ENCODE data around the gene ROR1.
A peak's percentile ranks its signal among the peaks of the same experiment; 100 is the strongest.

ROR1 gene

DNA sequence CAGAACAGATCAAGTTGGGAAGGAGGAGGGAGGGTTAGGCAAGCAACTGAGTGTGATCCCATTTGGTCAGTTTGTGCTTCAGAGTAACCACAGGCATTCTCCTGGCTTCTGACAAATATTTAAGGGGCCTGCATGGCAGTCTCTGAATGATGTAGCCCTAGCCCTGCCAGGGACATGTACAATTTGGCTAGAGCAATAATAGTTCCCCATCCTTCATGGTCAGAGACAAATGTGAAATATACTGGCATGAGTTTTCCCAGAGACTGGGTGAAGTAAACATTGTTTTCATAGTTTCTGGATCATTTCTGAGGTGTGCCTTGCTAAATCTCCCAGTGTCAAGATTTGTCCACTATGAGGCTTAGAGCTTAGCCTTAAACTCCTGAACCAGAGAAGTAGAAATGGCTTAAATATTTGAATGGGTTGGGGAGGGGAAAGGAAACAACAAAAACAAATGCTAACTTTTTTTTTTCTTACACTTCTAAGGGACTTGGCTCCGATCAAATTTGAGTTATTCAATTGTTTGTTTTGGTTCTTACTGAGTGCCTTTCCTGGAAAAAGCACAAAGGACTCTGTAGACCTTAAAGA, 387.6 kb downstream of the ROR1 start:
- no peak for DNase-seq

DNA sequence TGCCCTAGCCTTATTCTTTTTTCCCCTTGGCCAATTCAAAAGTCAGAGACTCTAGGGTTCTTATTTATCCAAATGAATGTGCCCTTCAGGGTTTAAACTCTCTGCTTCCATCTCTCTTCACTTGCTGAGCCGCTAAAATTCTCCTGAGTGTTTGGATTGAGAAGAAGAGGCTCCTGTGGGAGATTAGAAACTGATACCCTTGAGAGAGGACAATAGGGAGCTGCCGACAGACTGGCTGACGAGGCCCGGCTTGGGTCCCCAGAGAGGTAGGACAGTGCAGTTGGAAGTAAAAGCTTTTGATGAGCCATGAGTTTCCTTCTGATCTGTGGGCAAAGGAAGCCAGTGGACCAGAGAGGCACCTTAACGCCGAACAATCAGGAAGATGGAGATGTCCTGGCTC, 388.3 kb downstream of the ROR1 start:
- DNase-seq = no peak

DNA sequence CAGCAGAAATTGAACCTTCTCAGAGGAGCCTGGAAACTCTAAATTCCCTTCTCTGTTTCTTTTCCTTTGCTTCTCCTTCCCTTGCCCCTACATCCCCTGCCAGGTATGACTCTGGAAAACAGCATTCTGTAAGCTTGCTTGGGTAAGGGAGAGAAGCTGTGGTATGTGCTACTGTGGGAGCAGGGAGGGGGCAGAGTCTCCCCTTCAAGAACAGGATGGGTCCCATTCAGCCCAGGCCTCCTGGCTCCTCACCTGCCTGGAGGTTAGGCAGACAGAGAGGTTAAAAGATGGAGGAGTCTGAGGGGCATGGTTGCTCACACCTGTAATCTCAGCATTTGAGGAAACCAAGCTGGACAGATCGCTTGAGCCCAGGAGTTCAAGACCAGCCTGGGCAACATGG, 389.0 kb downstream of the ROR1 start:
- no peak for DNase-seq

GRCh38 chr1:64163431-64163830, 389.6 kb downstream of the ROR1 start:
- DNase-seq = no peak

DNA sequence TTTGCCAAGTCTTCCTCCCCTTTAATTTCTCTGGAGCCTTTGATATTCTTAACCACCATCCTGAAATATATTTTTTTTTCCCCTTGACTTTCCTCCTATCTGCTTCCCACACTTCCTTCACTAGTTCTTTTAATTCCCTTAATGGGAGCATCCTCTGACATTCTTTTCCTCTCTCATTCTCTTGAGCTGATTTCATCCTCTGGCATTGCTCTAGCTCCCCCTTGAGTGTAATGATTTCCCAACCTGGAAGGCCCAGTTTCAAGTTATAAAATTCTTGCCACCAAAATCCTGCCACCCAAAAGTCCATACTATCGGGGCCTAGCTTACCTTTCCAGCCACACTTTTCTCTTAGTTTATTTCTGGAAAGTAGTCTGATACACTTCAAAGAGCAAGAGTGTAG, 390.2 kb downstream of the ROR1 start:
- peak in 1 of 2 experiments; percentile 48 for DNase-seq

GRCh38 chr1:64166629-64167028, 392.8 kb downstream of the ROR1 start:
- no peak for DNase-seq

DNA sequence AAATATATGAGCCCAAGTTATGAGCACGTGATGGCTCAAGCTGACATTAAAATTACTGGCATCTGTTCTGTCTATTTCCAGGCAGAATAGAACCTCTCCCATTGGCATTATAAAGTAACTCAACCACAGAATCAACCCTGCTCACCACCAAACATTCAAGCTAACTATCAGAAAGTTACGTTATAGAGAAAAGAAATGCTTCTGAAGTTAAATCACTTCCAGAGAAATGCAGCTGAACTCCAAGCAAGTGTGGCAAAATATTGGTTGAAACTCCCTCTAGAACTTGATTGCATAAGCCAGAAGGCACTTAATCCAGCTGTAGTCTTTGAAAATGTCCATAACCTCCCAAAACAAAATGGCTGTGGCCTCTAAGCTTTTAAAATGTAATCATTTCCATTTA, 393.4 kb downstream of the ROR1 start:
- DNase-seq = no peak

DNA sequence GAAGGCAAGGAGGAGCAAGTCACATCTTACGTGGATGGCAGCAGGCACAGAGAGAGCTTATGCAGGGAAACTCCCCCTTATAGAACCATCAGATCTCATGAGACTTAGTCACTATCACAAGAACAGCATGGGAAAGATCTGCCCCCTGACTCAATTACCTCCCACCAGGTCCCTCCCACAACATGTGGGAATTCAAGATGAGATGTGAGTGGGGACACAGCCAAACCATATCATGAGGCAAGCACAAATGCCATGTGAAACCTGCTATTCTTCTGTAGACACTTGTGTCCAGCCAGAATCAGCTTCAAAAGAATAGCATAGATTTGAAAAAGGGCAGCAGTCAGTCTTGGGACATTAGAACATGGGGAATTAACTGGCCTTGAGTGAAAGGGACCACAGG, 397.4 kb downstream of the ROR1 start:
- no peak for DNase-seq

DNA sequence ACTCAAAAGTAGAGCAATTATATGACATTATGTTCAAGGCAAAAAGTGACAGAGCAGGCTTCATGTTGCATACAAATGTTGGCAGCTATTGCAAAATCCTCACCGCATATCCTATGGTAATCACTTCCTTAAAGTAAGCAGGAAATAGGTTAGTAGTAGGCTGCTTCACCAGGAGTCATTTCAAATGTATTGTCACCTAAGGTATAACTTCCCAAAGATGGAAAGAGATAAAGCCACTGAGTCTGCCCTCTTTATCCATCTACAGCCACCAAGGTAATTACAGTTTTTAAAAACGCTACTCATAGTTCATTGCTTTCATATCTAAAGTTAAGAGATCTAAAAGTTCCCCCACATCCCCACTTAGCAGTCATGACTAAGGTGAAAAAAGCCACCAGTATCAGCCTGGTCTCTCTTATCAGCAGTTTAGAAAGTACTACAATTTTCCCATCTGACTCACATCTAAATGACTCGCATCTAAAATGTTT, 398.0 kb downstream of the ROR1 start:
- DNase-seq = no peak

DNA sequence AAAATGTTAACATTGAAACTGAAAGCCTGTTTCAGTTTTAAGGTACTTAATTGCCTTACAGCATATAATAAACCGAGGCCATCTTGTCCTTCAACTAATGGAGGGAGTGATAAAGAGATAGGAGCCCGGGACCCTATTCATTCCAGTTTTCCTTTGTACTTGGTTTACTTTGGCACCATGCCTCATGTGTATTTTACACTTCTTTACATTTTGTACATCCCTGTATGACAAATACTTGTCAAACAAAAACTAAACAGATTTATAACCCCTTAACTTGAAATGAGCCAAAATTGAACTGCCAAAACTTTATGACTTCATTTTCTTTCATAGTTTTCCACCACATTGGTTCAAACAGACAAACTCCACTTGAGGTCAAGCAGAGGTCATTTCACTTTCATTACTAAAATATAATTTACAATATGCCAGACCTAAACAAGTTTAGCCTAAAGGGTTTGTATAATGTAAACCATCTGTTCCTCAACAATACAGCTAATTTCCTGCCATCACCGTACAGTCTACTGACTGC, 398.7 kb downstream of the ROR1 start:
- peak; percentile 38 to 59 for DNase-seq

- DNase-seq = no peak
Measured at GRCh38 chr1:64173336-64173940, 399.6 kb downstream of the ROR1 start.

DNA sequence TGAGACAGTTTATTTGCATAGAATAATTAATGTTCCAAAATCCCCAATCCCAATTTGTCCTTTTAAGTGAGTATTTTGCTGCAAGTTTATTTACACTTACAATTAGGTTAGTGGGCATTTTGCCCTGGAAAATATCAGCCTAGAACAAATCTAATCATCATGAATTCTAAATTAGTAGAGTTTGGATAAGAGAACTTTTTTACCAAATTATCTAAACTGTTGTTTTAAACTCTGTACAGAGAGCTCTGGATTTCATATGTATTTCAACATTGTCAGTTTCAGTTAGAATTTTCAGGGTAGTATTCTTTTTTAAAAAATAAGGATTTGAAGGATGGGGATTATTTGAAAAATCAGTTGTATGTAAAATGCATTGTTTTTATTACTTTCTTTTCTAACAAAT, 401.8 kb downstream of the ROR1 start:
- no peak for DNase-seq

DNA sequence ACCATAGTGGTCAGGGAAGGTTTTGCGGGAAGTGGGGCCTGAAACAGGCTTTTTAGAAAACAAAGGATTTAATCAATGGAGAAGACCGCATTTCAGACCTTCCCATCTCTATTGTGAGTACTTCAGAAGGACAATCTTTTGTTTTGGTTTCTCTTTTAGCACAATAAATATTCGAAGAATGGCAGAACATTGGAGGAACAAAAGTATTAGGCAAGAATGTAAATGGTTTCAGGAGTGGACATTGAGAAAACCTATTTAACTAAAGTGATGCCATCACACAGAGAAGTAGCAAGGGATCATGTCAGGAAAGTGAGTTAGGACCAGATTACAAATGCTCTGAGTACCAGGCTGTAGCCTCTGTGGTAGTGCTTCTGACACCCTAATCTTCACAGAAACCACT, 402.8 kb downstream of the ROR1 start:
- no peak for DNase-seq

GRCh38 chr1:64179588-64179987, 405.8 kb downstream of the ROR1 start:
- DNase-seq = no peak

DNA sequence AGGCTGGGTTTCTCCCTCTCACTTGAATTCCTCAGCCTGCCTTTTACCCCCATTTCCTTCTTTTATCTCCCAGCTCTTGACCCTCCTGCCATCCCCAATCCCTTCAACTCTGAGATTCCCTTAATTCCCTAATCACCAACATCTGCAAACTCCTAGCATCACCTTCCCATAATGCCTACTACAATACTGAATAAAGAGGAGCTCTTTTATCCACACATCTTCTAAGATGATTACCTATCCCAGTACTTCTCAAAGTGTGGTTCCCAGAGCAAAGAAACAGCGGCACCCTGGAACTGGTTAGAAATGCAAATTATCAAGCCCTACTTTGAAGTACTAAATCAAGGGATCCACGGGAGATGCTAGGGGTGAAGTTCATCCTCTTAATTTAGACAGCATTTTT, 408.4 kb downstream of the ROR1 start:
- no peak for DNase-seq

DNA sequence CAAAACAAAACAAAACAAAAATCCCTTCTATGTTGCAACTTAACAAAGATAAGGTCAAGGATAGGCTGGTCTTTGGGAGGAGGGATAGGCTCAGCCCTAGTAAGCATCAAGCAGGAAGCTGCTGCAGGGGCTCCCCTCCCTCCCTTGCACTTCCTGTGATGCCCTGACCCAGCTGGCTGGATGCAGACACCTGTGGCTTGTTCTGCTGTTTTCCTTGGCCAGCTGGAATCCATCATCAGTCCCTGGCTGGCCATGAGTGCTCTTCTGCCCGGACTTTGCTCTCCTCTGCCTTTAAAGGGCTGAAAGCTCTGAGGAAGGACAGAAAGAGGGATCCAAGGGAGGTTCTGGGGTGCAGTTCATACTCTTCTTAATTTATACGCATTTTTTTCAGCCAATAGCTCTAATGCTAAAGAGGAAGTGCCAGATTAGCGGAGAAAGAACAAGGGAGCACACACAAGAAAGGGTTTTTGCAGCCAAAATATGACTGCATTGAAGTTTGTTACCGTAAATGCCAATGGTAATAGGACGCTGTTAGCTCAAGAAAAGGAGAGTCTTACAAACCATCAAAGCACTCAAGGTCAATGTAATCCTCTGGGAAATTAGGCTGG, 409.7 kb downstream of the ROR1 start:
- no peak for DNase-seq

GRCh38 chr1:64184003-64184440, 410.2 kb downstream of the ROR1 start:
- DNase-seq = no peak

GRCh38 chr1:64186138-64186897, 412.5 kb downstream of the ROR1 start:
- DNase-seq = no peak

DNA sequence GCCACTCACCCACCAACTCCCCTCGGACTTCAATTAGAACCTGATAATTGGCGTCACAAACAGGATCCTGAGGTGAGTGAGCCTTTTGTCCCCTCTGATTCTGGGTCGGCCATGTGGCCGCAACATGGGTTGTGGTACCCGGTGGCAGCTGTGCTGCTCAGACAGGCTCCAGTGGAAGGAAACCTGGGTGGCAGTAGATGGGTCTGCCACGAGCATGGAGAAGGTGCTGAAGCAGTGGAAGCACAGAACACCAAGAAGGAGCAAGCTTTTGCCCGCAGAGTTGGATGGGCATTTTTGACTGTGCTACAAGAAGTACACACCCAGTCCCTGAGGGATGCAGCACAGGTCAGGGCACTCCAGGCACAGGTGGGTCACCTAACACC, 413.1 kb downstream of the ROR1 start:
- no peak for DNase-seq

- DNase-seq = no peak
Measured at GRCh38 chr1:64187646-64188045, 413.8 kb downstream of the ROR1 start.

- no peak for DNase-seq
Measured at GRCh38 chr1:64192290-64192689, 418.5 kb downstream of the ROR1 start.

GRCh38 chr1:64194168-64195080, 420.6 kb downstream of the ROR1 start:
- no peak for DNase-seq

DNA sequence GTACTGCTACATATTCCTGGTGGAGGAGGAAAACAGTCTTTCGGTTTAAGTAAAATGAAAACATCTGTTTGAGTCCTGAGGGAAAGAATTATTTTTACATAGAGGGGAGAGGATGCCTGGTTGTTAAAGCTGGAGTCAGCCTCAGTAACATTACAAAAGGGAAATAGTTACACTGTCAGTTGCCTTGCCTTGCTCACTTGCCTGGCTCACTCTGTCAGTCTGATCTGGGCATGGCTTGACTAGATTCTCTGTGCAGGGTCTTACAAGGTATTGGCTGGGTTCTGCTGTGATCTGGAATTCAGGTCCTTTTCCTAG, 421.2 kb downstream of the ROR1 start:
- DNase-seq = no peak
